Ramos (cell line): Measurements from ENCODE around the gene TYMS.

Experiments
- in situ Hi-C: fragments of 300-500 bp; cut with MboI; formaldehyde crosslinking; loops from one replicate; pipeline ENCODE4 v1.14.3; 2022; ENCODE audit warnings: low sequenced_read_pairs; ENCODE audit not compliant: unreplicated experiment

TYMS gene

DNA sequence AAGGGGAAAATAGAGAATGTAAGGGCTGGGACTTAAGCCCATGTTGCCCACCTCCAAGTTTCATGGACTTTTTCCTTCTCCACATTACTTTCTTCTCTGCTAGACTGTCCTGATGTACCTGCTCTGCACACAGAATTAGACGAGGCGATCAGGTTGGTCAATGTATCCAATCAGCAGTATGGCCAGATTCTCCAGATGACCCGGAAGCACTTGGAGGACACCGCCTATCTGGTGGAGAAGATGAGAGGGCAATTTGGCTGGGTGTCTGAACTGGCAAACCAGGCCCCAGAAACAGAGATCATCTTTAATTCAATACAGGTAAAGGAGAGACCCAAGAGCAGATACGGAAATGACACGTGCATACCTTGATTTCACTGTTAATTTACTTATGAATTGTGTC is 16.2 kb upstream of the TYMS start:
- in situ Hi-C loops = no loop called here

DNA sequence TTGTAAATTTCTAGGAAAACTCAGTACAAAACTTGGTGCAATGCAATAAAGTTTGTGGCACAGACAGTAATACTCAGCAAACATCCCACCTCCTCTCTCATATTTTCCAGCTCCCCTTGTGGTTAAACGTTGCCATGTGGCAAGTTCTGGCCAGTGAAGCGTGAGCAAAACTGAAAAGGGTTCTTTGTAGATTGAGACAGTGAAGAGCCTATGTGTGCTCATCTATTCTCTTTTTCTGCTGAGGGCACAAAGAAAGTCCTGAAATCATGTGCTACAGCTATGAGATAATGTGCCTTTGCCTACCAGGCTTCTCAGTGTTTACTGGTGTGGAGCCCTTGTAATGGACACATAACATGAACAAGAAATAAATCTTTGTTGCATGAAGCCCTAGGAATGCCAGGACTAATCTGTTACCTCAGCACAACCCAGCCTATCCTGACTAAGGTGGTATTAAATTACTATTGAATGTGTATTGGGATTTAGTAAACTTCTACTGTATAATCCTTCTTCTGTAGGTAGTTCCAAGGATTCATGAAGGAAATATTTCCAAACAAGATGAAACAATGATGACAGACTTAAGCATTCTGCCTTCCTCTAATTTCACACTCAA is 13.0 kb upstream of the TYMS start:
- in situ Hi-C loops = no loop called here

DNA sequence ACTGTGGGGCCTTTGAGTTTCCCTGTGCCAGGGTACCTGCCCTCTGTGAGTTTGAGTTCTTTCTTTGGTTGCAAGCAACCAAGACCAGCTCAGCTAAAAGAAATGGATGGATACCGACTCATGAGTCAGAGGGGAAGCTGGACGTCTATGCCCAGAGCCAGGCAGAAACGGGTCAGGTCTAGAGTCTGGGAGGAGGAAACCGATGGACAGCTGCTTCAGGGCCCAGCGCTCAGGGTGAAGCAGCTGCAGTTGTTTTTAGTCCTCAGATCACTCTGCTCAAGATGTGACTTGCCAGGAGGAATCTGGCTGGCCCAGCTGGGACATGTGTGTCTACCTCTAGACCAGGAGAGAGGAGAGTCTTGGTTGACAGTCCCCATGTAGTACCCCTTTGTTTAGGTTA is 10.1 kb upstream of the TYMS start:
- in situ Hi-C loops = no loop called here

DNA sequence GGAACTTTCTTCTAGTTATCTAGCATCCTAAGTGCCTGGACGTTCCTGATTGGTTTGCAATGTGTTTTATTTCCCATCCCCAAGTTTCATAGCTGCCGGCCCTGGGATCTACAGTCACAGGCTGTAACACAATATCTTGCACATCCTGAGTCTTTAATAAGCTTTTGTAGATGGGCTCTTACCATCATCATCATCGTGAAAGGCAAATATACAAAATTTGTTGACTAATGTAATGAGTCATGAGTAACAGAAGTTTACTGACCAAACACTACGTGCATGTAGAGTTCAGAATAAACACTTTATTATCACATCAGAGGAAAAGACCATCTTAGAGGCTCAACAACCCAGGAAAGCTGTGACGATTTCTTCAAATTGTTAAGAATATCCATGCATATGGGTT is 8.1 kb upstream of the TYMS start:
- in situ Hi-C loops = no loop called here

DNA sequence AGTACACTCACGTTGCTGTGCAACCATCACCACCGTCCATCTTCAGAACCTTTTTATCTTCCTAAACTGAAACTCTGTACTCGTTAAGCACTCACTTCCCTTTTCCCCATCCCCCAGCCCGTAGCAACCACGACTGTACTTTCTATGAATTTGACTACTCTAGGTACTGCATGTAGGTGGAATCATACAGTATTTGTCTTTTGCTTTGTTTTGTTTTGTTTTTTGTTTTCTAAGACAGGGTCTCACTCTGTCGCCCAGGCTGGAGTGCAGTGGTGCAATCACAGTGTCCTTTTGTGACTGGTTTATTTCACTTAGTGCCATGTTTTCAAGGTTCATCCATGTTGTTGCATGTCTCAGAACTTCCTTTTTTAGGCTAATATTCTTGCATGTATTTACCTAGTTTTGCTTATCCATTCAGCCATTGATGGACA is 7.0 kb upstream of the TYMS start:
- in situ Hi-C loops = no loop called here

DNA sequence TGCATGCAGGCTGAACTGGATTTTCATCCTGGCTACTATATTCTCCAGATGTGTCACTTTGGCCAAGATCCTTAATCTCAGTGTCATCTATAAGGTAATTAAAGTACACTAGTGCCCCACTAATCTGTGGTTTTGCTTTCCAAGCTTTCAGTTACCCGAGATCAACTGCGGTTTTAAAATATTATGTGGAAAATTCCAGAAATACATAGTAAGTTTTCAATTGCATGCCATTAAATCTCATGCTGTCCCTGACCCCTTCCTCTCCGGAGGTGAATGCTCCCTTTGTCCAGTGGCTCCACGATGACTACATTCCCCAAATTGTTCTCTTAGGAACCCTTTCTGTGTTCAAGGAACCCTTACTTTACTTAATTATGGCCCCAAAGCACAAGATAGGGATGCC is 5.3 kb upstream of the TYMS start:
- in situ Hi-C loops = no loop called here

DNA sequence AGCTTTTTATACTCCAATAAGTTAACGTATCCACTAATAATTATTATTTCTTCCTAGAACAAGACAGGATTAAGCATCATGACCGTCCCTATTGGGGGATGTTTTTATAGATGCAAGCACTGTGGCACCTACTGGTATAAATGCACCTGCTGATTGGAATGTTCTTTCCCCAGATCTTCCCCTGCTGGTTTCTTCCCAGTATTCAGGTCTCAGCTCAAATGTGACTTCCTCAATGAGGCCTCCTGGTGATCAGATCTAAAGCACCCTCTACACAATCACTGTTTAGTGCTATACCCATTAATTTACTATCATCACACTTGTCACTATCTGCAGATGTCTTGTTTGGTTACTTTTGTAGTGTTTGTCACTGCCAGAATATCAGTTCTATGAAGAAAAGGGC is 3.9 kb upstream of the TYMS start:
- in situ Hi-C loops = no loop called here

DNA sequence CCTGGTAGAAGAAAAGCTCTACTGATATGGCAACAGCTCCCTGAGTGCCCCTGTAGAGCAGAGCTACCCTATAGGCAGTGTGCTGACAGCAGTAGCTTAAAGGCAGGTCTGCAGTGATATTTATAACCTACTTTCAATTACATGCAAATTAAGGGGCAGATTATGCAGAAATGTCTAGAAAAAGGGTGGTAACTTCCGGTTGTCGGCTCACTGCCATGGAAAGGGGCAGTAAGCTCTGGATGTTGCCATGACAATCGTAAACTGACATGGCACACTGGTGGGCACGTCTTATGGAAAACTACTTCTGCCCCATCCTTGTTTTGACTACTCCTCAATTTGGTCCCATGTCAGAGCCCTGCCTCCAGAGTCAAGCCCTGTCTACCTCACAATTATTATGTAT is 2.9 kb upstream of the TYMS start:
- in situ Hi-C loops = no loop called here

DNA sequence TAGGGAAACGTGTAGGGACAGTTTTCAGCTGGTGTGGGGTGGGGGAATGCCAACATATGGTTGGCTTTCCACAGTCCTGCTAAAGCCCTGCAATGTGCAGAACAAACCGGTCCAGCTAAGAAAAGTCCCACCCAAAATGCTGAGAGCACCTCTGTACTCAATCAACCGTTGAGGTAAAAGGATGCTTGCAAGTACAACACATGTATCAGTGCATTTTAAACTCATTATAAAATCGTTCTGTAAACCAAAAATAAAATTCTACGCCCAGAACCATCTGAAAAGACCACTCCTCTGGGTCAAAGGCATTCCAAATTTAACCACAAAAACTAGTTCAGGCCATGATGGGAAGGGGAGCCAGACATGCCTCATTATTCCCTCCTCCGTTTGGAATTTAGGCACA is 2.0 kb upstream of the TYMS start:
- in situ Hi-C loops = no loop called here

DNA sequence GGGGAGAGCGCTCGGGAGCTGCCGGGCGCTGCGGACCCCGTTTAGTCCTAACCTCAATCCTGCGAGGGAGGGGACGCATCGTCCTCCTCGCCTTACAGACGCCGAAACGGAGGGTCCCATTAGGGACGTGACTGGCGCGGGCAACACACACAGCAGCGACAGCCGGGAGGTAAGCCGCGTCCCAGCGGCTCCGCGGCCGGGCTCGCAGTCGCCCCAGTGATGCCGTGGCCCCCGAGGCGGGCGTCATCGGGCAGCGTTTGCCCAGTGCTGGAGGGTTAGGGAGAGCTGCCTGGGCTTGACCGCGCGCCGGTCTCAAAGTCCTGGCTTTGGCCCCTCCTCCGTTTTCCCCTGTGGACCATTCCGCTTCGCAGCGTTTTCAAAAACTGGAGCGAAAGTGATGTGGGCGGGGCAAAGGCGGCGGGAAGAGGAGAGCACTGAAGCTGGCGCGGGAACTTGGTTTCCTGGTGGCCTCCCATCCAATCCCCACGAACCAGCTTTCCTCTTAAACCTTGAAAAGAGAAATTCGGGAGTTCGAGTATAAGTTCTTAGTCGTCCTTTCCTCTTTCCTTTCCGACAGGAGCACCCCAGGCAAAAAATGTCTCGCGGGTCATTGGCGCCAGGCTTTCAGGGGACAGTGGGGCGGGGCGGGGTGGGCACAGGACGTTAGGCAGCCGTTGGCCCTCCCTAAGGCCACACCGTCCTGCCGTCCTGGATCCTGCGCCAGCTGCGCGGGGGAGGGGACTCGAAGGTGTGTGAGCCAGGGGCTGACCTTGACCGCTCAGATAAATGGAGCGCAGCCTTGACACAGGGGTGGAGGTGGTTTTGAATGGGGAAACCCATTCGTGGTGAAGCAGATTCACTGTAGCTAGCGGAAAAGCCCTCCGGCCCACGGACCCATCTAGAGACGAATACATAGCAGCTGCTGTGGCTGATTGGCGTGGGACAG is 821 bp downstream of the TYMS start:
- in situ Hi-C loops = no loop called here

DNA sequence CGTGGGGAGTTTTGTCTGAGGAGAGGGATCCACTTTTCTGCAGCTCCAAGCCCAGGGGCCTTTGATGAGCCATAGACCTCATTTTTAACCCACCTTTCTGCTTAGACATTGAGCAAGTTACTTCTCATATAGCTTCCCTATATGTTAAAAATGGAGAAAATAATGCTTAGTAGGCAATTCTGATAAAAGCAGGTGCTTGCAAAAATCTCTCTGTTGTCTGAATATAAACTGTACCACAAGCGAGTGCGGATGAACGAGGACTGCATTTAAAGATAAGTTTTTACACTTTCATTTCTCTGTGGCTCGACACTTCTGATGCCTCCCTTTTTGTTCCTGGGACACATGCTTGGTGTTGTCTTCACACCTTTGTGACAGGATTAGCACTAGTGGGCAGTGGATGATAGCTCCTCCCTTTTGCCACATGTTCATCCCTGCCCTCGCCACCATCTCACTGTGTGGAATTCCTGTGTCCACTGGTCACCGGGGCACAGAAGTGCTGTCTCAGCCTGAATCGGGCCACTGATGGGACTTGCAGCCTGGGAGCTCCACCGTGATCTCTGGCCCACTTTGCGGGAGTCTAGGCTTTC is 1.6 kb downstream of the TYMS start:
- in situ Hi-C loops = no loop called here

DNA sequence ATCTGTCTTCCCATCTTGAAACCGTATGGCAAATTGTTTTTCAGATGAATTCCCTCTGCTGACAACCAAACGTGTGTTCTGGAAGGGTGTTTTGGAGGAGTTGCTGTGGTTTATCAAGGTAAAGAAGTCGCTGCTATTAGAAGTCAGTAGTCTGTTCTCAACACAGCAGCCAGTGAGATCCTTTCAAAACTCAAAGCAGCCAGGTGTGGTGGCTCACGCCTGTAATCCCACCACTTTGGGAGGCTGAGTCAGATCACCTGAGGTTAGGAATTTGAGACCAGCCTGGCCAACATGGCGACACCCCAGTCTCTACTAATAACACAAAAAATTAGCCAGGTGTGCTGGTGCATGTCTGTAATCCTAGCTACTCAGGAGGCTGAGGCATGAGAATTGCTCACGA is 2.1 kb downstream of the TYMS start:
- in situ Hi-C loops = no loop called here

DNA sequence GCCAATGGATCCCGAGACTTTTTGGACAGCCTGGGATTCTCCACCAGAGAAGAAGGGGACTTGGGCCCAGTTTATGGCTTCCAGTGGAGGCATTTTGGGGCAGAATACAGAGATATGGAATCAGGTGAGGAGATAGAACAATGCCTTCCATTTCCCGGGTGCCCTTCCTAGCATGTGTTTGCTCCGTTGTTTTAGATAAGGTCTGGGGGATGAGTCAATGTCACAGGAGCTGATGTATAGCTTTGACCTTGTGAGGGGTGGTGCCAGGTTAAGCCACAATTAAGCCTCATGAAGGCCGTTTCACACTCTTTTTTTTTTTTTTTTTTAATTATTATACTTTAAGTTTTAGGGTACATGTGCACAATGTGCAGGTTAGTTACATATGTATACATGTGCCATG is 4.7 kb downstream of the TYMS start:
- in situ Hi-C loops = no loop called here

DNA sequence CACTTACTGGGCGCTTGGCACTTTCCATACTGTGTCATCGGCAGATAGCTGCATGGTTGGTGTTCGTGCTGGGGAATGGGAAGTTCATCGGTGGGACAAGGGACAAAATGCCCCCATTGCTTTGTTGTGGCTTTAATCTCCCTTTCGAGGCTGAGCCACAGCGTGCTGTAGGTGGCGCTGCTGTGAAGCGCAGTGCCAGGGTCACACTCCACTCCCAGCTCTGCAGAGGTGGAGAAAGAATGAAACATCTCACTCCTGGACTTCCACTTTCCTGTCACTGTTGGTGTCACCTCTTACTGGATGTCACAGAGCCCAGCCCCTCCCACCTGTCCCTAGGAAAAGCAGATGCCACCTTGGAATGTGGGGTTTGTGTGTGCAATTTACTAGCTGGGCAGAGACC is 8.7 kb downstream of the TYMS start:
- in situ Hi-C loops = no loop called here

DNA sequence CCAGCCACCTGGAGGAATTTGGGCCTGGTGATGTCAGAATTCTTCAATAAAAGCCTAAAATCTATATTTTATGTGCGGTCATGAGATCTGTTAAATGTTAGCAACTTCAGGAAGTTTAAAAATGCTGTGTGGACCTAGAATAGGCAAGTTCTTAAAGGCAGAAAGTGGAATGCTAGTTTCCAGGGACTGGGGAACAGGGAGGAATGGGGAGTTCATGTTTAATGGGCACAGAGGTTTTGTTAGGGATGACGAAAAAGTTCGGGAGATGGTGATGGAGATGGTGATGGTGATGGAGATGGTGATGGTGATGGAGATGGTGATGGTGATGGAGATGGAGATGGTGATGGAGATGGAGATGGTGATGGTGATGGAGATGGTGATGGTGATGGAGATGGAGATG is 9.2 kb downstream of the TYMS start:
- in situ Hi-C loops = no loop called here

DNA sequence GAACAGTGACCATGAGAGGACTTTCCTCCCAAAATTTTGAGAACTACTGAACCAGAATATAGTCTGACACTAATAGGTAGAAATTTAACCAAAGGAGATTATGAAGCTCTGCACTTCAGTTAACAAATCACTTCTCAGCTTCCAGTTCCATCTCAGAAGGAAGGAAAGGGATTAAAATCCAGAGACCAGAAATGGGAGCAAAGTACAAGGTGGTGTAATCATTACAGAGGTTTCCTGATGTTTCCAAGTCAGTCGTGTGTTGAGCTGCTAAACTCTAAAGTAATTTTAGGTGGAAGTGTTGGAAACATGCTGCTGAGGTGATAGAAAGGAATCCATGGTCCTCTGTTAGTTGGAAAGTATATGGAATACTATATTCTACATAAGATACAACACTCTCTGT is 10.8 kb downstream of the TYMS start:
- in situ Hi-C loops = no loop called here

DNA sequence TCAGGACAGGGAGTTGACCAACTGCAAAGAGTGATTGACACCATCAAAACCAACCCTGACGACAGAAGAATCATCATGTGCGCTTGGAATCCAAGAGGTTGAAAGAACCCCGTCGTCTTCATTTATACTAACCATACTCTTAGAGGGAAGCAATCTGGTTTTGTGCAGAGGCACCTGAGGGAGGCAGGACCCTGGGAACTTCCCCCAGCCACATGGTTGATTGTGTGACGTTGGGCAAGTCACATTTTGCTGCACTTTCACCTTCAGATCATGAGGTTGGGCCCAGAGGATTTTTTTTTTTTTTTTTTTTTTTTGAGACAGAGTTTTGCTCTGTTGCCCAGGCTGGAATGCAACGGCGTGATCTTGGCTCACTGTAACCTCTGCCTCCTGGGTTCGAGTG is 11.6 kb downstream of the TYMS start:
- in situ Hi-C loops = no loop called here

DNA sequence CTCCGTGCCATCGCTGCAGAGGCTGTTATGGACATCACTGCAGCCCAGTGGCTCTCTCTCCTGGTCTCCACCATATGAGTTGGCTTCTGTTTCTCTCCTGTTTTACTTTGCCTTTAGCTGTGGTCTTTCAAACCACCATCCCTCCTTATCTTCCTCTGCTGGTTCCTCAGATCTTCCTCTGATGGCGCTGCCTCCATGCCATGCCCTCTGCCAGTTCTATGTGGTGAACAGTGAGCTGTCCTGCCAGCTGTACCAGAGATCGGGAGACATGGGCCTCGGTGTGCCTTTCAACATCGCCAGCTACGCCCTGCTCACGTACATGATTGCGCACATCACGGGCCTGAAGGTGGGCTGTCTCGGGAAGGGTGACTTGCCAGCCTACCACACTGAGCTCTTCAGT is 13.1 kb downstream of the TYMS start:
- in situ Hi-C loops = no loop called here

DNA sequence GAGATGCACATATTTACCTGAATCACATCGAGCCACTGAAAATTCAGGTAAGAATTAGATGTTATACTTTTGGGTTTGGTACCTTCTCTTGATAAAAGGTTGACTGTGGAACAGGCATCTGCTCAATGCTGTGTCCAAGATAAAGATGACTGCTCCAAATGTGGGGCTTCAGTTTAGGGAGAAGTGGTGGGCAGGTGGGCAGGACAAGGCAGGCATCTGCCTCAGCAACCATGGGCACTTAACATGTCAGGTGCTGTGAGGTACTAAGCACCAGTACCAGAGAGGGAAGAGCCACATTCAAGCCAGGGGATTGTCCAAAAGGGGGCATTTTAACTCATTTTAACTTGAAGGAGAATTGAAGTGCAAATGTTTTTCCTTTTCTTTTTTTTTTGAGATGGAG is 14.0 kb downstream of the TYMS start:
- in situ Hi-C loops = no loop called here

DNA sequence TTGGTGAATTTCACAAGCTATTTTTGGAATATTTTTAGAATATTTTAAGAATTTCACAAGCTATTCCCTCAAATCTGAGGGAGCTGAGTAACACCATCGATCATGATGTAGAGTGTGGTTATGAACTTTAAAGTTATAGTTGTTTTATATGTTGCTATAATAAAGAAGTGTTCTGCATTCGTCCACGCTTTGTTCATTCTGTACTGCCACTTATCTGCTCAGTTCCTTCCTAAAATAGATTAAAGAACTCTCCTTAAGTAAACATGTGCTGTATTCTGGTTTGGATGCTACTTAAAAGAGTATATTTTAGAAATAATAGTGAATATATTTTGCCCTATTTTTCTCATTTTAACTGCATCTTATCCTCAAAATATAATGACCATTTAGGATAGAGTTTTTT is 15.9 kb downstream of the TYMS start:
- in situ Hi-C loops = no loop called here

DNA sequence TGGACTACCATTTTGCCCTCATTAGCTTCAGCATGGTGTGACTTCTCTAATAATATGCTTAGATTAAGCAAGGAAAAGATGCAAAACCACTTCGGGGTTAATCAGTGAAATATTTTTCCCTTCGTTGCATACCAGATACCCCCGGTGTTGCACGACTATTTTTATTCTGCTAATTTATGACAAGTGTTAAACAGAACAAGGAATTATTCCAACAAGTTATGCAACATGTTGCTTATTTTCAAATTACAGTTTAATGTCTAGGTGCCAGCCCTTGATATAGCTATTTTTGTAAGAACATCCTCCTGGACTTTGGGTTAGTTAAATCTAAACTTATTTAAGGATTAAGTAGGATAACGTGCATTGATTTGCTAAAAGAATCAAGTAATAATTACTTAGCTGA is 16.3 kb downstream of the TYMS start:
- in situ Hi-C loops = no loop called here

DNA sequence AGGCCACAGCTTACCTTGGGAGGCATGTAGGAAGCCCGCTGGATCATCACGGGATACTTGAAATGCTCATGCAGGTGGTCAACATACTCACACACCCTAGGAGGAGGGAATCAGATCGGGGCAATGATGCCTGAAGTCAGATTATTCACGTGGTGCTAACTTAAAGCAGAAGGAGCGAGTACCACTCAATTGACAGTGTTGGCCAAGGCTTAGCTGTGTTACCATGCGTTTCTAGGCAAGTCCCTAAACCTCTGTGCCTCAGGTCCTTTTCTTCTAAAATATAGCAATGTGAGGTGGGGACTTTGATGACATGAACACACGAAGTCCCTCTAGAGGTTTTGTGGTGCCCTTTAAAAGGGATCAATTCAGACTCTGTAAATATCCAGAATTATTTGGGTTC is 17.9 kb downstream of the TYMS start:
- in situ Hi-C loops = no loop called here
